SK-N-SH treated with all-trans-retinoic acid at 6 μM for 48 hours (cell line): Measurements from ENCODE around the gene PCDHGA5.
"Not testable (repeated sequence)": the region's sequence is repeated elsewhere in the genome, so short reads cannot be mapped to it uniquely, and the experiment has no call there.

Experiments used
- ATAC-seq: fragments of 200-7000 bp; cut with Tn5 transposase; 3 replicates; pipeline ENCODE4 v1.9.1; 2020; ENCODE audit warnings: mild to moderate bottlenecking, moderate library complexity
- ARNTL ChIP-seq: fragments of 450-650 bp; formaldehyde crosslinking; IDR thresholded peaks from 2 replicates; pipeline ENCODE4 v1.5.0; 2020; ENCODE audit warnings: low read depth, mild to moderate bottlenecking, moderate library complexity, borderline replicate concordance
- BACH2 ChIP-seq: fragments of 250-450 bp; sonication (Bioruptor Pico); IDR thresholded peaks from 2 replicates; pipeline ENCODE4 v1.9.0; 2021; ENCODE audit warnings: mild to moderate bottlenecking, borderline replicate concordance
- CSDC2 ChIP-seq: fragments of 250-450 bp; sonication (Bioruptor Pico); IDR thresholded peaks from 2 replicates; pipeline ENCODE4 v1.5.0; 2020; ENCODE audit warnings: mild to moderate bottlenecking, moderate library complexity
- ESRRG ChIP-seq: fragments of 250-450 bp; sonication (Bioruptor Pico); IDR thresholded peaks from 2 replicates; pipeline ENCODE4 v1.6.1; 2021; ENCODE audit warnings: mild to moderate bottlenecking
- GLIS3 ChIP-seq: fragments of 250-450 bp; sonication (Bioruptor Pico); IDR thresholded peaks from 2 replicates; pipeline ENCODE4 v1.5.0; 2020; ENCODE audit warnings: mild to moderate bottlenecking, moderate library complexity
- ISL1 ChIP-seq: fragments of 250-450 bp; sonication (Bioruptor Pico); IDR thresholded peaks from 2 replicates; pipeline ENCODE4 v2.1.2; 2022; ENCODE audit warnings: mild to moderate bottlenecking, moderate library complexity
- OSR1 ChIP-seq: fragments of 250-450 bp; sonication (Bioruptor Pico); IDR thresholded peaks from 2 replicates; pipeline ENCODE4 v1.8.0; 2022; ENCODE audit warnings: moderate library complexity, mild to moderate bottlenecking, inconsistent platforms
- PPARA ChIP-seq: fragments of 250-450 bp; sonication (Bioruptor Pico); IDR thresholded peaks from 2 replicates; pipeline ENCODE4 v1.5.0; 2020; ENCODE audit warnings: mild to moderate bottlenecking, borderline replicate concordance
- RARB ChIP-seq: fragments of 250-450 bp; sonication (Bioruptor Pico); IDR thresholded peaks from 2 replicates; pipeline ENCODE4 v1.8.0; 2021; ENCODE audit warnings: mild to moderate bottlenecking, moderate library complexity
- SNAI2 ChIP-seq: fragments of 250-450 bp; sonication (Bioruptor Pico); IDR thresholded peaks from 2 replicates; pipeline ENCODE4 v1.5.0; 2020; ENCODE audit warnings: mild to moderate bottlenecking, moderate library complexity
- TOX ChIP-seq: fragments of 250-450 bp; sonication (Bioruptor Pico); IDR thresholded peaks from 2 replicates; pipeline ENCODE4 v1.8.0; 2021; ENCODE audit warnings: mild to moderate bottlenecking, moderate library complexity, borderline replicate concordance
- ZC3H10 ChIP-seq: fragments of 250-450 bp; sonication (Bioruptor Pico); IDR thresholded peaks from 2 replicates; pipeline ENCODE4 v1.5.1; 2021; ENCODE audit warnings: mild to moderate bottlenecking, moderate library complexity
- ZFP3 ChIP-seq: fragments of 250-450 bp; sonication (Bioruptor Pico); IDR thresholded peaks from 2 replicates; pipeline ENCODE4 v1.5.0; 2020; ENCODE audit warnings: mild to moderate bottlenecking, moderate library complexity
- ZFP30 ChIP-seq: fragments of 450-650 bp; formaldehyde crosslinking; IDR thresholded peaks from 2 replicates; pipeline ENCODE4 v1.5.0; 2022; ENCODE audit warnings: mild to moderate bottlenecking, moderate library complexity
- ZNF8 ChIP-seq: fragments of 450-650 bp; formaldehyde crosslinking; IDR thresholded peaks from 2 replicates; pipeline ENCODE4 v1.5.0; 2020; ENCODE audit warnings: mild to moderate bottlenecking, moderate library complexity
- TF ChIP-seq, protein P1 (sequence below): fragments of 250-450 bp; sonication (Bioruptor Pico); IDR thresholded peaks from 2 replicates; pipeline ENCODE4 v1.5.1; 2020; ENCODE audit warnings: low read depth, mild to moderate bottlenecking, moderate library complexity
- TF ChIP-seq, protein P2 (sequence below): fragments of 250-450 bp; sonication (Bioruptor Pico); IDR thresholded peaks from 2 replicates; pipeline ENCODE4 v1.8.0; 2021; ENCODE audit warnings: low read depth, mild to moderate bottlenecking, moderate library complexity, borderline replicate concordance

Gene PCDHGA5

DNA sequence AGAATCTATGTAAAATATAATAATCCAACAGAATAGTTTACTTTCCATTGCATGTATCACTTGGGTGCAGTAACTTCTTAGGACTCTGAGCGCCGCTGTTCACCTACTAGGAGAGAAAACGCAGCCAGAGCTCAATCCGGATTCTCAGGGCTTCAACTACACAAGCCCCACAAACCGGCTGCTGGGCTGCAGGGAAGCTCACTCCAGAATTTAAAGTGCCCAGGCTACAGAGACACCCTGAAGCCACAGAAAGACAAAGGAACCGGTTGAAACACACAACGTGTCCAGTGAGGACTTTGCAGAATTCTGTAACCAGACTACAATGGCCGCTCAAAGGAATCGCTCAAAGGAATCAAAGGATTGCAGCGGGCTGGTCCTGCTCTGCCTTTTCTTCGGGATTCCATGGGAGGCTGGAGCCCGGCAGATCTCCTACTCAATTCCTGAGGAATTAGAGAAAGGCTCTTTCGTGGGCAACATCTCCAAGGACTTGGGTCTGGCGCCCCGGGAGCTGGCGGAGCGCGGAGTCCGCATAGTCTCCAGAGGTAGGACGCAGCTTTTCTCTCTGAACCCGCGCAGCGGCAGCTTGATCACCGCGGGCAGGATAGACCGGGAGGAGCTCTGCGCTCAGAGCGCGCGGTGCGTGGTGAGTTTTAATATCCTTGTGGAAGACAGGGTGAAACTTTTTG, 49.0 kb downstream of the PCDHGA5 start, which contains the start of gene PCDHGA10:
Gene PCDHGA10, plus strand, starts transcription at position 134 of the 686 bp plus-strand sequence. Its CDS starts 189 bp downstream, at position 323.
- peak; percentile 61 for ATAC-seq
- no peak for TF ChIP-seq PPARA (CRISPR knock-in tag)
- TF ChIP-seq, protein P1, sequence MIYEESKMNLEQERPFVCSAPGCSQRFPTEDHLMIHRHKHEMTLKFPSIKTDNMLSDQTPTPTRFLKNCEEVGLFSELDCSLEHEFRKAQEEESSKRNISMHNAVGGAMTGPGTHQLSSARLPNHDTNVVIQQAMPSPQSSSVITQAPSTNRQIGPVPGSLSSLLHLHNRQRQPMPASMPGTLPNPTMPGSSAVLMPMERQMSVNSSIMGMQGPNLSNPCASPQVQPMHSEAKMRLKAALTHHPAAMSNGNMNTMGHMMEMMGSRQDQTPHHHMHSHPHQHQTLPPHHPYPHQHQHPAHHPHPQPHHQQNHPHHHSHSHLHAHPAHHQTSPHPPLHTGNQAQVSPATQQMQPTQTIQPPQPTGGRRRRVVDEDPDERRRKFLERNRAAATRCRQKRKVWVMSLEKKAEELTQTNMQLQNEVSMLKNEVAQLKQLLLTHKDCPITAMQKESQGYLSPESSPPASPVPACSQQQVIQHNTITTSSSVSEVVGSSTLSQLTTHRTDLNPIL (CRISPR knock-in tag) = no peak
- no peak for TF ChIP-seq TOX (CRISPR knock-in tag)
- TF ChIP-seq, protein P2, sequence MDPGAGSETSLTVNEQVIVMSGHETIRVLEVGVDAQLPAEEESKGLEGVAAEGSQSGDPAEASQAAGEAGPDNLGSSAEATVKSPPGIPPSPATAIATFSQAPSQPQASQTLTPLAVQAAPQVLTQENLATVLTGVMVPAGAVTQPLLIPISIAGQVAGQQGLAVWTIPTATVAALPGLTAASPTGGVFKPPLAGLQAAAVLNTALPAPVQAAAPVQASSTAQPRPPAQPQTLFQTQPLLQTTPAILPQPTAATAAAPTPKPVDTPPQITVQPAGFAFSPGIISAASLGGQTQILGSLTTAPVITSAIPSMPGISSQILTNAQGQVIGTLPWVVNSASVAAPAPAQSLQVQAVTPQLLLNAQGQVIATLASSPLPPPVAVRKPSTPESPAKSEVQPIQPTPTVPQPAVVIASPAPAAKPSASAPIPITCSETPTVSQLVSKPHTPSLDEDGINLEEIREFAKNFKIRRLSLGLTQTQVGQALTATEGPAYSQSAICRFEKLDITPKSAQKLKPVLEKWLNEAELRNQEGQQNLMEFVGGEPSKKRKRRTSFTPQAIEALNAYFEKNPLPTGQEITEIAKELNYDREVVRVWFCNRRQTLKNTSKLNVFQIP (CRISPR knock-in tag) = no peak
- TF ChIP-seq ZNF8 (CRISPR knock-in tag) = no peak
- TF ChIP-seq CSDC2 (CRISPR knock-in tag) = no peak
- no peak for TF ChIP-seq BACH2 (CRISPR knock-in tag)
- no peak for TF ChIP-seq OSR1 (CRISPR knock-in tag)
- no peak for TF ChIP-seq ZC3H10
- TF ChIP-seq ZFP3 = no peak
- no peak for TF ChIP-seq ARNTL (CRISPR knock-in tag)

DNA sequence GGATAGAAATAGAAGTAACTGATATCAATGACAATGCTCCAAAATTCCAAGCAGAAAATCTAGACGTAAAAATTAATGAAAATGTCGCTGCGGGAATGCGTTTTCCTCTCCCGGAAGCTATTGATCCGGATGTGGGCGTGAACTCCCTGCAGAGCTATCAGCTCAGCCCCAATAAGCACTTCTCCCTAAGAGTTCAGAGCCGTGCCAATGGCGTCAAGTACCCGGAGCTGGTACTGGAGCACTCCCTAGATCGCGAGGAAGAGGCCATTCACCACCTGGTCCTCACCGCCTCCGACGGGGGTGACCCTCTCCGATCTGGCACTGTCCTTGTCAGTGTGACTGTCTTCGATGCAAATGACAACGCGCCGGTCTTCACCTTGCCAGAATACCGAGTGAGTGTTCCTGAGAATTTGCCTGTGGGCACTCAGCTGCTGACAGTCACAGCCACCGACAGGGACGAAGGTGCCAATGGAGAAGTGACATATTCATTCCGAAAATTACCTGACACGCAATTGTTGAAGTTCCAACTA, 49.6 kb downstream of the PCDHGA5 start:
- ATAC-seq = no peak
- no peak for TF ChIP-seq ISL1 (CRISPR knock-in tag)
- TF ChIP-seq SNAI2 (CRISPR knock-in tag) = no peak
- no peak for TF ChIP-seq ZC3H10
- TF ChIP-seq ZFP3 = no peak
- TF ChIP-seq, protein P1 (CRISPR knock-in tag) = no peak
- TF ChIP-seq GLIS3 (CRISPR knock-in tag) = no peak
- TF ChIP-seq BACH2 (CRISPR knock-in tag) = no peak
- no peak for TF ChIP-seq TOX (CRISPR knock-in tag)
- no peak for TF ChIP-seq PPARA (CRISPR knock-in tag)
- no peak for TF ChIP-seq ZNF8 (CRISPR knock-in tag)
- TF ChIP-seq ARNTL (CRISPR knock-in tag) = no peak
- TF ChIP-seq RARB (CRISPR knock-in tag) = no peak
- TF ChIP-seq ZFP30 (CRISPR knock-in tag) = no peak
- TF ChIP-seq, protein P2 (CRISPR knock-in tag) = no peak
- no peak for TF ChIP-seq CSDC2 (CRISPR knock-in tag)
- no peak for TF ChIP-seq ESRRG
- TF ChIP-seq OSR1 (CRISPR knock-in tag) = no peak

DNA sequence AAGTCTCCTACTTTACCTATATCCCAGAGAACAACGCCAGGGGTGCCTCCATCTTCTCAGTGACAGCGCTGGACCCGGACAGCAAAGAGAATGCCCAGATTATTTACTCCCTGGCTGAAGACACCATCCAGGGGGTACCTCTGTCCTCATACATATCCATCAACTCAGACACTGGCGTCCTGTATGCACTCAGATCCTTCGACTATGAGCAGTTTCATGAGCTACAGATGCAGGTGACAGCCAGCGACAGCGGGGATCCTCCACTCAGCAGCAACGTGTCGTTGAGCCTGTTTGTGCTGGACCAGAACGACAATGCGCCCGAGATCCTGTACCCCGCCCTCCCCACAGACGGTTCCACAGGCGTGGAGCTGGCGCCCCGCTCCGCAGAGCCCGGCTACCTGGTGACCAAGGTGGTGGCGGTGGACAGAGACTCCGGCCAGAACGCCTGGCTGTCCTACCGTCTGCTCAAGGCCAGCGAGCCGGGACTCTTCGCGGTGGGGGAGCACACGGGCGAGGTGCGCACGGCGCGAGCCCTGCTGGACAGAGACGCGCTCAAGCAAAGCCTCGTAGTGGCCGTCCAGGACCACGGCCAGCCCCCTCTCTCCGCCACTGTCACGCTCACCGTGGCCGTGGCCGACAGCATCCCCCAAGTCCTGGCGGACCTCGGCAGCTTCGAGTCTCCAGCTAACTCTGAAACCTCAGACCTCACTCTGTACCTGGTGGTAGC, 50.7 kb downstream of the PCDHGA5 start:
- not testable (repeated sequence) for ATAC-seq

DNA sequence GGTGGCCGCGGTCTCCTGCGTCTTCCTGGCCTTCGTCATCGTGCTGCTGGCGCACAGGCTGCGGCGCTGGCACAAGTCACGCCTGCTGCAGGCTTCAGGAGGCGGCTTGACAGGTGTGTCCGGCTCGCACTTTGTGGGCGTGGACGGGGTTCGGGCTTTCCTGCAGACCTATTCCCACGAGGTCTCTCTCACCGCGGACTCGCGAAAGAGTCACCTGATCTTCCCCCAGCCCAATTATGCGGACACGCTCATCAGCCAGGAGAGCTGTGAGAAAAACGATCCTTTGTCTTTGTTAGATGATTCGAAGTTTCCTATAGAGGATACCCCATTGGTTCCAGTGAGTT, 51.3 kb downstream of the PCDHGA5 start:
- ATAC-seq = not testable (repeated sequence)
